ENCODE results near the gene UMAD1. TPM values are rescaled to one million over a fixed set of nuclear protein-coding genes. Genes with fewer than 3 reads are reported as not detected.

UMAD1 gene
- polyA plus RNA-seq, 1 donor from 2014 or later, result 26.0 TPM

GRCh38 chr7:7765422-7765821 lies 124.9 kb downstream of the UMAD1 start:
- Mint-ChIP-seq H3K27me3 (no peaks in the 10 kb centered on the region), H3K36me3 (no peaks in the 10 kb centered on the region), H3K4me1 (peaks cover 19 to 36% (median 35%) of the 10 kb centered on the region in 3 donors), H3K9me3 (no peaks in the 10 kb centered on the region), H3K27ac (no peak overlapping the region), H3K4me3 (no peak overlapping the region)

- Mint-ChIP-seq H3K4me1 (peaks cover 17 to 37% (median 31%) of the 10 kb centered on the region in 3 donors), H3K27me3 (no peaks in the 10 kb centered on the region), H3K36me3 (no peaks in the 10 kb centered on the region), H3K9me3 (no peaks in the 10 kb centered on the region), H3K4me3 (no peak overlapping the region), H3K27ac (no peak overlapping the region)
Observed at GRCh38 chr7:7766671-7767070, 126.1 kb downstream of the UMAD1 start.

- Mint-ChIP-seq H3K27me3 (peaks cover 1% of the 10 kb centered on the region), H3K4me1 (peaks cover 27 to 46% (median 39%) of the 10 kb centered on the region in 3 donors), H3K9me3 (no peaks in the 10 kb centered on the region)
Observed at GRCh38 chr7:7768977-7769709, 128.6 kb downstream of the UMAD1 start.

GRCh38 chr7:7769710-7770627 lies 129.4 kb downstream of the UMAD1 start:
- peak overlapping the region in 1 of 3 donors; percentile 2 for H3K27ac Mint-ChIP-seq
- no peaks in the 10 kb centered on the region for H3K9me3 Mint-ChIP-seq
- peaks cover 28 to 44% (median 37%) of the 10 kb centered on the region in 3 donors for H3K4me1 Mint-ChIP-seq
- H3K27me3 Mint-ChIP-seq, result peaks cover 1% of the 10 kb centered on the region
- H3K36me3 Mint-ChIP-seq, result no peaks in the 10 kb centered on the region
- no peak overlapping the region for H3K4me3 Mint-ChIP-seq

More at GRCh38 chr7:7768977-7769709, 128.6 kb downstream of the UMAD1 start:
- H3K36me3 Mint-ChIP-seq, result no peaks in the 10 kb centered on the region
- H3K4me3 Mint-ChIP-seq, result no peak overlapping the region
- no peak overlapping the region for H3K27ac Mint-ChIP-seq

GRCh38 chr7:7771452-7771851 lies 130.9 kb downstream of the UMAD1 start:
- H3K36me3 Mint-ChIP-seq, result no peaks in the 10 kb centered on the region
- peaks cover 27 to 47% (median 38%) of the 10 kb centered on the region in 3 donors for H3K4me1 Mint-ChIP-seq
- peak overlapping the region in 1 of 3 donors; percentile 2 for H3K27ac Mint-ChIP-seq
- no peaks in the 10 kb centered on the region for H3K9me3 Mint-ChIP-seq
- H3K4me3 Mint-ChIP-seq, result no peak overlapping the region
- peaks cover 1% of the 10 kb centered on the region for H3K27me3 Mint-ChIP-seq

- H3K4me1 Mint-ChIP-seq, result peaks cover 27 to 47% (median 38%) of the 10 kb centered on the region in 3 donors
- H3K27ac Mint-ChIP-seq, result peak overlapping the region; percentile 85 to 96 (median 95)
- H3K27me3 Mint-ChIP-seq, result peaks cover 1% of the 10 kb centered on the region
- no peaks in the 10 kb centered on the region for H3K9me3 Mint-ChIP-seq
- peak overlapping the region; percentile 83 to 95 (median 92) for H3K4me3 Mint-ChIP-seq
- H3K36me3 Mint-ChIP-seq, result no peaks in the 10 kb centered on the region
Observed at GRCh38 chr7:7772397-7772821, 131.9 kb downstream of the UMAD1 start.

- Mint-ChIP-seq H3K36me3 (no peaks in the 10 kb centered on the region), H3K4me1 (peaks cover 30 to 47% (median 41%) of the 10 kb centered on the region in 3 donors), H3K27me3 (peaks cover 1% of the 10 kb centered on the region), H3K27ac (peak overlapping the region; percentile 11 to 90 (median 90)), H3K9me3 (no peaks in the 10 kb centered on the region), H3K4me3 (peak overlapping the region; percentile 41 to 89 (median 70))
Observed at GRCh38 chr7:7773334-7774309, 133.1 kb downstream of the UMAD1 start.

GRCh38 chr7:7779888-7780287 lies 139.3 kb downstream of the UMAD1 start:
- Mint-ChIP-seq H3K27ac (peak overlapping the region in 1 of 3 donors; percentile 63), H3K4me3 (no peak overlapping the region), H3K4me1 (peaks cover 10 to 27% (median 15%) of the 10 kb centered on the region in 3 donors), H3K36me3 (peaks cover 8% of the 10 kb centered on the region), H3K27me3 (no peaks in the 10 kb centered on the region), H3K9me3 (no peaks in the 10 kb centered on the region)

GRCh38 chr7:7783001-7783400 lies 142.4 kb downstream of the UMAD1 start:
- peak overlapping the region in 1 of 4 donors; percentile 22 for H3K4me3 Mint-ChIP-seq
- no peak overlapping the region for H3K27ac Mint-ChIP-seq
- H3K36me3 Mint-ChIP-seq, result peaks cover 16% of the 10 kb centered on the region
- H3K27me3 Mint-ChIP-seq, result no peaks in the 10 kb centered on the region
- H3K9me3 Mint-ChIP-seq, result no peaks in the 10 kb centered on the region
- peaks cover 13 to 20% (median 14%) of the 10 kb centered on the region in 3 donors for H3K4me1 Mint-ChIP-seq

- H3K4me3 Mint-ChIP-seq, result no peak overlapping the region
- H3K4me1 Mint-ChIP-seq, result peaks cover 15 to 18% (median 17%) of the 10 kb centered on the region in 3 donors
- no peaks in the 10 kb centered on the region for H3K9me3 Mint-ChIP-seq
- no peaks in the 10 kb centered on the region for H3K27me3 Mint-ChIP-seq
- H3K36me3 Mint-ChIP-seq, result peaks cover 18% of the 10 kb centered on the region
- H3K27ac Mint-ChIP-seq, result no peak overlapping the region
Observed at GRCh38 chr7:7785344-7785973, 144.9 kb downstream of the UMAD1 start.

GRCh38 chr7:7786595-7786994 lies 146.0 kb downstream of the UMAD1 start:
- Mint-ChIP-seq H3K4me1 (peaks cover 14 to 18% (median 16%) of the 10 kb centered on the region in 3 donors), H3K9me3 (no peaks in the 10 kb centered on the region), H3K4me3 (no peak overlapping the region), H3K27me3 (no peaks in the 10 kb centered on the region), H3K36me3 (peaks cover 18% of the 10 kb centered on the region), H3K27ac (peak overlapping the region in 1 of 3 donors; percentile 77)

GRCh38 chr7:7789551-7789988 lies 149.0 kb downstream of the UMAD1 start:
- Mint-ChIP-seq H3K27me3 (no peaks in the 10 kb centered on the region), H3K4me1 (peaks cover 4 to 17% (median 13%) of the 10 kb centered on the region in 3 donors), H3K4me3 (no peak overlapping the region), H3K9me3 (no peaks in the 10 kb centered on the region), H3K27ac (peak overlapping the region in 1 of 3 donors; percentile 50), H3K36me3 (peaks cover 24% of the 10 kb centered on the region)

GRCh38 chr7:7790041-7790741 lies 149.6 kb downstream of the UMAD1 start:
- no peaks in the 10 kb centered on the region for H3K9me3 Mint-ChIP-seq
- H3K27me3 Mint-ChIP-seq, result no peaks in the 10 kb centered on the region
- peaks cover 4 to 16% (median 9%) of the 10 kb centered on the region in 3 donors for H3K4me1 Mint-ChIP-seq
- H3K27ac Mint-ChIP-seq, result peak overlapping the region in 1 of 3 donors; percentile 50
- H3K36me3 Mint-ChIP-seq, result peaks cover 27% of the 10 kb centered on the region
- no peak overlapping the region for H3K4me3 Mint-ChIP-seq

Data from IgD-negative memory B cell (primary cell).